Gastroesophageal sphincter (tissue), 3 donors: ENCODE measurements around the gene SERPINA4.

Experiments
- EP300 ChIP-seq: sonication (generic); formaldehyde crosslinking; IDR thresholded peaks from one replicate; pipeline ENCODE4 v1.6.1; 2017; ENCODE audit warnings: antibody characterized with exemption, mild to moderate bottlenecking
- POLR2A ChIP-seq, 2 donors: fragments of 450-650 bp; IDR thresholded peaks; one replicate each; pipeline ENCODE4 v1.6.1; 2017; ENCODE audit warnings: antibody characterized with exemption in 2 of 2, mild to moderate bottlenecking in 2 of 2, moderate library complexity in 1 of 2
- POLR2AphosphoS5 ChIP-seq: sonication (generic); formaldehyde crosslinking; IDR thresholded peaks from one replicate; pipeline ENCODE4 v1.6.1; 2017; ENCODE audit warnings: antibody characterized with exemption
- TF ChIP-seq, protein P1 (sequence below), 4 experiments: fragments of 200-600 bp in 2 of 4; fragments of 450-650 bp in 2 of 4; sonication (generic) in 1 of 4; IDR thresholded peaks; one replicate each; pipeline ENCODE4 v1.5.1; 2017 to 2019; ENCODE audit warnings: antibody characterized with exemption in 4 of 4, mild to moderate bottlenecking in 2 of 4, moderate library complexity in 2 of 4

DNA sequence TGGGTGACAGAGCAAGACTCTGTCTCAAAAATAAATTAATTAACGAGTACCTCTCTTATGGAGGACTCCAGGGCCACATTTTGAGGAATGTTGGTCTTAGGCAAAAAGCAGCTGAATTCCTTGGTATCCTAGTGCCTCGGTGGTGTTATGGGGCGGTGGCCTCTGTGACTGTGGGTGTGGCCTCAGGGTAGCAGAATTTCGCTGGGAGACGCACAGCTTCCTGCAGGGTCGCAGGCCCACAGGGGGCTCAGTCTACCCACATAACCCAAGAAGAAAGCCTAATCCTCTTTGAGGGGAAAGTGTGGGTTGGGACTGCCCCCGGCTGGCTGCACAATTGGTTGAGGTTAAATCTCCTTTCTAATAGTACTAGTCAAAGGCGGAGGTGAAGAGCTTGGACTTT, 11.2 kb upstream of the SERPINA4 start:
- TF ChIP-seq, protein P1, sequence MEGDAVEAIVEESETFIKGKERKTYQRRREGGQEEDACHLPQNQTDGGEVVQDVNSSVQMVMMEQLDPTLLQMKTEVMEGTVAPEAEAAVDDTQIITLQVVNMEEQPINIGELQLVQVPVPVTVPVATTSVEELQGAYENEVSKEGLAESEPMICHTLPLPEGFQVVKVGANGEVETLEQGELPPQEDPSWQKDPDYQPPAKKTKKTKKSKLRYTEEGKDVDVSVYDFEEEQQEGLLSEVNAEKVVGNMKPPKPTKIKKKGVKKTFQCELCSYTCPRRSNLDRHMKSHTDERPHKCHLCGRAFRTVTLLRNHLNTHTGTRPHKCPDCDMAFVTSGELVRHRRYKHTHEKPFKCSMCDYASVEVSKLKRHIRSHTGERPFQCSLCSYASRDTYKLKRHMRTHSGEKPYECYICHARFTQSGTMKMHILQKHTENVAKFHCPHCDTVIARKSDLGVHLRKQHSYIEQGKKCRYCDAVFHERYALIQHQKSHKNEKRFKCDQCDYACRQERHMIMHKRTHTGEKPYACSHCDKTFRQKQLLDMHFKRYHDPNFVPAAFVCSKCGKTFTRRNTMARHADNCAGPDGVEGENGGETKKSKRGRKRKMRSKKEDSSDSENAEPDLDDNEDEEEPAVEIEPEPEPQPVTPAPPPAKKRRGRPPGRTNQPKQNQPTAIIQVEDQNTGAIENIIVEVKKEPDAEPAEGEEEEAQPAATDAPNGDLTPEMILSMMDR (IDR thresholded peaks at IDR 0.05) = no peak
- TF ChIP-seq POLR2A (IDR thresholded peaks at IDR 0.05) (no peak), POLR2AphosphoS5 (no peak), EP300 (no peak)
